Measurements from ENCODE around the gene UGT1A3. TPM values are rescaled to one million over a fixed set of nuclear protein-coding genes. Genes with fewer than 3 reads are reported as not detected.

UGT1A3 gene
- total RNA-seq, 1 donor from 2014 or later = not detected

- DNase-seq (no peak), ATAC-seq (no peak)
- intact Hi-C loops (cut with micrococcal nuclease) = no loop called here
Observed at GRCh38 chr2:233822101-233822771, 93.4 kb downstream of the UGT1A3 start.

Other genes with a start within 250 kb of the UGT1A3 start
- gene USP40, start 162.3 kb upstream of the UGT1A3 start, total RNA-seq = 21.8 TPM
- gene UGT1A8, start 111.4 kb upstream of the UGT1A3 start, total RNA-seq = not detected
- not detected for gene UGT1A10, start 92.6 kb upstream of the UGT1A3 start, total RNA-seq
- not detected for gene UGT1A9, start 57.1 kb upstream of the UGT1A3 start, total RNA-seq
- not detected for gene UGT1A7, start 47.1 kb upstream of the UGT1A3 start, total RNA-seq
- gene UGT1A6, start 36.2 kb upstream of the UGT1A3 start, total RNA-seq = not detected
- not detected for gene UGT1A5, start 16.1 kb upstream of the UGT1A3 start, total RNA-seq
- not detected for gene UGT1A4, start 10.3 kb upstream of the UGT1A3 start, total RNA-seq
- gene UGT1A1, start 31.2 kb downstream of the UGT1A3 start, total RNA-seq = not detected
- not detected for gene MROH2A, start 49.3 kb downstream of the UGT1A3 start, total RNA-seq
- gene HJURP, start 125.5 kb downstream of the UGT1A3 start, total RNA-seq = 0.52 TPM
- not detected for gene TRPM8, start 188.3 kb downstream of the UGT1A3 start, total RNA-seq

Measured in left ventricle myocardium superior (tissue), 1 donor.